ENCODE measurements around the gene WDR5. TPM values are rescaled to one million over a fixed set of nuclear protein-coding genes. Genes with fewer than 3 reads are reported as not detected.

Gene WDR5
- total and polyA plus RNA-seq, 5 donors from 2014 or later, result 11.4 to 19.3 (median 17.8) TPM

GRCh38 chr9:134178394-134178767, 42.5 kb downstream of the WDR5 start:
- Histone ChIP-seq H3K27me3 (ENCODE audit: control insufficient read depth, insufficient read depth, low read length) (no peaks in the 10 kb centered on the region), H3K4me1 (ENCODE audit: control insufficient read depth, insufficient read depth, low read length, poor library complexity, severe bottlenecking) (peaks cover 8% of the 10 kb centered on the region)

DNA sequence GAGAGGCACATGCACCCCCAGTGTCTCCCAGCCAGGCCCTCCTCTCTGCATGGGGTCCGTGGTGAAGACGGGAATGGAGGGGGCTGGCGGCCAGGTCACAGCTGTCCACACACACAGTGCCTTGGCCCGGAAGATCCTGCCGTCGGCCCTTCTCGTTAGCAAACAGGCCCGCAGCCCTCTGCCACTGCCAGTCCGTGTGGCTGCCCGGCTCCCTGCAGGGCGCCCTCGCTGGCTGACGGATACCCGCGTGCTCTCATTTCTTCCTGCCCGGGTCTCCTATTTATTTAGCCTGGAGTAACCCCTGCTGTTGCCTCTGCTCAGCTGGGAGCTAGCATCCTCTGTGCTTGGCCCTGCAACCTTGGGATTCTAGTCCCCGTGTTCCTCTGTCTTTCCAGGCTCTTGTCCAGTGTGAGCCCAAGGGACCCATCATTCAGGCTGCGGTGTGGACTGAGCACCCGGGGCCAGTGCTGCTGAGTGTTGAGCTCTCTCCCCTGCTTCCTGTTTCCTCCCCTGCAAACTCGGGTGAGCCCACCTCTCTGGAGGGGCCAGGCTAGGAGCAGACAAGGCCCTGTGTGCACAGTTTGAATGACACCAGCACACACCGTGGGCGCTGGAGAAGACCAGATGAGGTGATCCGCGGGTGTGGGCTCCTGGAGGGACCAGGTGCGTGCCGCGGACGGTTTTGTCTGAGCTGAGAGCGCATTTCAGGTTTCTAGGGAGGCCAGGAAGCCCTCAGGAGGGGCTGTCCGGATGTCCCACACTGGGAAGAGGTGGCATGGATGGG, 43.1 kb downstream of the WDR5 start:
- H3K9me3 ChIP-seq (ENCODE audit: control insufficient read depth in 2 of 2, low read length in 2 of 2), result no peaks in the 10 kb centered on the region
- no peaks in the 10 kb centered on the region for H3K36me3 ChIP-seq (ENCODE audit: control insufficient read depth, insufficient read depth, low read length)
- DNase-seq (no peak), ATAC-seq (ENCODE audit: low read depth in 2 of 2) (no peak)
- Mint-ChIP-seq H3K36me3 (no peaks in the 10 kb centered on the region), H3K27me3 (no peaks in the 10 kb centered on the region), H3K27ac (peak overlapping the region in 1 of 3 donors; percentile 61), H3K9me3 (peaks cover 0 to 1% (median 0%) of the 10 kb centered on the region in 7 donors), H3K4me3 (no peak overlapping the region), H3K4me1 (peaks cover 0 to 17% (median 6%) of the 10 kb centered on the region in 4 donors)
- H3K4me3 ChIP-seq (ENCODE audit: low read depth, low read length), result no peak overlapping the region
- H3K27ac ChIP-seq (ENCODE audit: insufficient read depth, low read length, poor library complexity, severe bottlenecking), result no peak overlapping the region
- H3K27me3 ChIP-seq (ENCODE audit: control insufficient read depth, insufficient read depth, low read length), result no peaks in the 10 kb centered on the region
- H3K4me1 ChIP-seq (ENCODE audit: control insufficient read depth, insufficient read depth, low read length, poor library complexity, severe bottlenecking), result peaks cover 8% of the 10 kb centered on the region

More at GRCh38 chr9:134178394-134178767, 42.5 kb downstream of the WDR5 start:
- H3K36me3 ChIP-seq (ENCODE audit: control insufficient read depth, insufficient read depth, low read length), result no peaks in the 10 kb centered on the region
- H3K4me3 Mint-ChIP-seq, result no peak overlapping the region
- DNase-seq, result no peak
- no peak overlapping the region for H3K27ac Mint-ChIP-seq
- H3K9me3 Mint-ChIP-seq, result peaks cover 0 to 1% (median 0%) of the 10 kb centered on the region in 7 donors
- no peaks in the 10 kb centered on the region for H3K9me3 ChIP-seq (ENCODE audit: control insufficient read depth in 2 of 2, low read length in 2 of 2)
- H3K4me3 ChIP-seq (ENCODE audit: low read depth, low read length), result no peak overlapping the region
- no peak for ATAC-seq (ENCODE audit: low read depth in 2 of 2)
- no peaks in the 10 kb centered on the region for H3K36me3 Mint-ChIP-seq
- no peaks in the 10 kb centered on the region for H3K27me3 Mint-ChIP-seq
- peaks cover 0 to 17% (median 6%) of the 10 kb centered on the region in 4 donors for H3K4me1 Mint-ChIP-seq
- no peak overlapping the region for H3K27ac ChIP-seq (ENCODE audit: insufficient read depth, low read length, poor library complexity, severe bottlenecking)

DNA sequence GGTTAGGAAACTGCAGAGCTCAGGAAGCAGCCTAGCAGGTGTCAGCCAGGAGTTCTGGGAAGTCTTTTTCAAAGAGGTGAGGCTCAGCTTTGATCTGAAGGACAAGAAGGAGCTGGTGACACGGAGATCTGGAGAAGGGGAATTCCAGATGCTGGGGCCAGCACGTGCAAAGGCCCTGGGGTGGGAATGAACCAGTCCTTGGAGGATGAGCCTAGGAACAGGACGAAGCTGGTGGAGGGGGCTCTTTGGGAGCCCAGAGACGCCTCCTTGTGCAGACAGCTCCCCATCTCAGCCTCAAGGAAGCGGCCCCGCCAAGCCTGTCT, 43.7 kb downstream of the WDR5 start:
- Mint-ChIP-seq H3K4me1 (peaks cover 0 to 17% (median 6%) of the 10 kb centered on the region in 4 donors), H3K9me3 (peaks cover 0 to 1% (median 0%) of the 10 kb centered on the region in 7 donors), H3K4me3 (no peak overlapping the region), H3K27me3 (no peaks in the 10 kb centered on the region), H3K27ac (peak overlapping the region in 1 of 3 donors; percentile 61), H3K36me3 (no peaks in the 10 kb centered on the region)
- Histone ChIP-seq H3K36me3 (ENCODE audit: control insufficient read depth, insufficient read depth, low read length) (no peaks in the 10 kb centered on the region), H3K4me3 (ENCODE audit: low read depth, low read length) (no peak overlapping the region), H3K27me3 (ENCODE audit: control insufficient read depth, insufficient read depth, low read length) (no peaks in the 10 kb centered on the region), H3K9me3 (ENCODE audit: control insufficient read depth in 2 of 2, low read length in 2 of 2) (no peaks in the 10 kb centered on the region), H3K4me1 (ENCODE audit: control insufficient read depth, insufficient read depth, low read length, poor library complexity, severe bottlenecking) (peaks cover 8% of the 10 kb centered on the region), H3K27ac (ENCODE audit: insufficient read depth, low read length, poor library complexity, severe bottlenecking) (no peak overlapping the region)
- ATAC-seq (ENCODE audit: low read depth in 2 of 2) (no peak), DNase-seq (no peak)

- peaks cover 0 to 1% (median 0%) of the 10 kb centered on the region in 7 donors for H3K9me3 Mint-ChIP-seq
- peak overlapping the region in 1 of 4 donors; percentile 43 for H3K4me3 Mint-ChIP-seq
- no peak for DNase-seq
- no peaks in the 10 kb centered on the region for H3K36me3 Mint-ChIP-seq
- no peak overlapping the region for H3K27ac ChIP-seq (ENCODE audit: insufficient read depth, low read length, poor library complexity, severe bottlenecking)
- peaks cover 8% of the 10 kb centered on the region for H3K4me1 ChIP-seq (ENCODE audit: control insufficient read depth, insufficient read depth, low read length, poor library complexity, severe bottlenecking)
- no peak overlapping the region for H3K27ac Mint-ChIP-seq
- H3K4me3 ChIP-seq (ENCODE audit: low read depth, low read length), result no peak overlapping the region
- no peaks in the 10 kb centered on the region for H3K27me3 ChIP-seq (ENCODE audit: control insufficient read depth, insufficient read depth, low read length)
- no peaks in the 10 kb centered on the region for H3K36me3 ChIP-seq (ENCODE audit: control insufficient read depth, insufficient read depth, low read length)
- ATAC-seq (ENCODE audit: low read depth in 2 of 2), result no peak
- H3K4me1 Mint-ChIP-seq, result peaks cover 0 to 17% (median 6%) of the 10 kb centered on the region in 4 donors
- no peaks in the 10 kb centered on the region for H3K27me3 Mint-ChIP-seq
- H3K9me3 ChIP-seq (ENCODE audit: control insufficient read depth in 2 of 2, low read length in 2 of 2), result no peaks in the 10 kb centered on the region
These were observed 44.3 kb downstream of the WDR5 start for GRCh38 chr9:134179918-134180785.

- Mint-ChIP-seq H3K9me3 (peaks cover 0 to 1% (median 0%) of the 10 kb centered on the region in 7 donors), H3K4me1 (peaks cover 6 to 24% (median 6%) of the 10 kb centered on the region in 4 donors), H3K36me3 (no peaks in the 10 kb centered on the region), H3K4me3 (no peak overlapping the region), H3K27me3 (no peaks in the 10 kb centered on the region), H3K27ac (peak overlapping the region in 1 of 3 donors; percentile 85)
- H3K27me3 ChIP-seq (ENCODE audit: control insufficient read depth, insufficient read depth, low read length), result no peaks in the 10 kb centered on the region
- ATAC-seq (ENCODE audit: low read depth in 2 of 2) (no peak), DNase-seq (no peak)
- H3K4me1 ChIP-seq (ENCODE audit: control insufficient read depth, insufficient read depth, low read length, poor library complexity, severe bottlenecking), result peaks cover 8% of the 10 kb centered on the region
- no peak overlapping the region for H3K4me3 ChIP-seq (ENCODE audit: low read depth, low read length)
- no peaks in the 10 kb centered on the region for H3K36me3 ChIP-seq (ENCODE audit: control insufficient read depth, insufficient read depth, low read length)
- H3K27ac ChIP-seq (ENCODE audit: insufficient read depth, low read length, poor library complexity, severe bottlenecking), result no peak overlapping the region
- no peaks in the 10 kb centered on the region for H3K9me3 ChIP-seq (ENCODE audit: control insufficient read depth in 2 of 2, low read length in 2 of 2)
These were observed 45.1 kb downstream of the WDR5 start for GRCh38 chr9:134180786-134181647.

DNA sequence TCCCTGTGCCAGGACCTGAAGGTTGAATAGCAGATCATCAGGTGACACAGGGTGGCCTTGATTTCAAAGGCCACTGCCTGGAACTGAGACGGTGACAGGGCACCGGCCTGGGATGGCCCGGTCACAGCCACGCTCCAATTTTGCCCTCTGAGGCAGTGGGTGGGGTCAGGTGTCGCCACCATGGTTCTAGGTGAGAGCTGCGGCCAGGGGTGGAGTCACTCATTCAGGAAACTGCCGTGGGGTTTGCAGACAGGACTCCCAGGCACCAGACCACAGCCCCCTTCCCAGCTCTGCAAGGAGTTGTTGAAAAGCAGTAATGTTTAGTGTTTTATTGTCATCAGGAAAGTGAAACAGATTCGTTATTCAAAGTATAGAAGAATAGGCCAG, 45.8 kb downstream of the WDR5 start:
- peak overlapping the region in 1 of 4 donors; percentile 48 for H3K4me3 Mint-ChIP-seq
- peak overlapping the region in 1 of 3 donors; percentile 85 for H3K27ac Mint-ChIP-seq
- Histone ChIP-seq H3K4me1 (ENCODE audit: control insufficient read depth, insufficient read depth, low read length, poor library complexity, severe bottlenecking) (peaks cover 8% of the 10 kb centered on the region), H3K27me3 (ENCODE audit: control insufficient read depth, insufficient read depth, low read length) (no peaks in the 10 kb centered on the region), H3K9me3 (ENCODE audit: control insufficient read depth in 2 of 2, low read length in 2 of 2) (no peaks in the 10 kb centered on the region), H3K36me3 (ENCODE audit: control insufficient read depth, insufficient read depth, low read length) (no peaks in the 10 kb centered on the region), H3K27ac (ENCODE audit: insufficient read depth, low read length, poor library complexity, severe bottlenecking) (no peak overlapping the region), H3K4me3 (ENCODE audit: low read depth, low read length) (no peak overlapping the region)
- no peaks in the 10 kb centered on the region for H3K36me3 Mint-ChIP-seq
- DNase-seq, result no peak
- no peak for ATAC-seq (ENCODE audit: low read depth in 2 of 2)
- peaks cover 0 to 1% (median 0%) of the 10 kb centered on the region in 7 donors for H3K9me3 Mint-ChIP-seq
- H3K27me3 Mint-ChIP-seq, result no peaks in the 10 kb centered on the region
- H3K4me1 Mint-ChIP-seq, result peaks cover 6 to 31% (median 7%) of the 10 kb centered on the region in 4 donors

- Mint-ChIP-seq H3K27me3 (no peaks in the 10 kb centered on the region), H3K9me3 (peaks cover 0 to 1% (median 0%) of the 10 kb centered on the region in 7 donors)
These were observed 46.7 kb downstream of the WDR5 start for GRCh38 chr9:134182554-134183085.

More at GRCh38 chr9:134182554-134183085, 46.7 kb downstream of the WDR5 start:
- peak overlapping the region in 2 of 3 donors; percentile 85 to 88 for H3K27ac Mint-ChIP-seq
- peak overlapping the region in 1 of 4 donors; percentile 48 for H3K4me3 Mint-ChIP-seq
- peaks cover 6 to 31% (median 7%) of the 10 kb centered on the region in 4 donors for H3K4me1 Mint-ChIP-seq
- H3K36me3 ChIP-seq (ENCODE audit: control insufficient read depth, insufficient read depth, low read length), result no peaks in the 10 kb centered on the region
- H3K27me3 ChIP-seq (ENCODE audit: control insufficient read depth, insufficient read depth, low read length), result no peaks in the 10 kb centered on the region
- H3K27ac ChIP-seq (ENCODE audit: insufficient read depth, low read length, poor library complexity, severe bottlenecking), result no peak overlapping the region
- H3K4me1 ChIP-seq (ENCODE audit: control insufficient read depth, insufficient read depth, low read length, poor library complexity, severe bottlenecking), result peaks cover 8% of the 10 kb centered on the region
- no peak overlapping the region for H3K4me3 ChIP-seq (ENCODE audit: low read depth, low read length)
- DNase-seq (no peak), ATAC-seq (ENCODE audit: low read depth in 2 of 2) (peak in 1 of 2 donors; percentile 28)
- H3K9me3 ChIP-seq (ENCODE audit: control insufficient read depth in 2 of 2, low read length in 2 of 2), result no peaks in the 10 kb centered on the region
- no peaks in the 10 kb centered on the region for H3K36me3 Mint-ChIP-seq
